ENCODE results near the gene KISS1.

KISS1 gene

DNA sequence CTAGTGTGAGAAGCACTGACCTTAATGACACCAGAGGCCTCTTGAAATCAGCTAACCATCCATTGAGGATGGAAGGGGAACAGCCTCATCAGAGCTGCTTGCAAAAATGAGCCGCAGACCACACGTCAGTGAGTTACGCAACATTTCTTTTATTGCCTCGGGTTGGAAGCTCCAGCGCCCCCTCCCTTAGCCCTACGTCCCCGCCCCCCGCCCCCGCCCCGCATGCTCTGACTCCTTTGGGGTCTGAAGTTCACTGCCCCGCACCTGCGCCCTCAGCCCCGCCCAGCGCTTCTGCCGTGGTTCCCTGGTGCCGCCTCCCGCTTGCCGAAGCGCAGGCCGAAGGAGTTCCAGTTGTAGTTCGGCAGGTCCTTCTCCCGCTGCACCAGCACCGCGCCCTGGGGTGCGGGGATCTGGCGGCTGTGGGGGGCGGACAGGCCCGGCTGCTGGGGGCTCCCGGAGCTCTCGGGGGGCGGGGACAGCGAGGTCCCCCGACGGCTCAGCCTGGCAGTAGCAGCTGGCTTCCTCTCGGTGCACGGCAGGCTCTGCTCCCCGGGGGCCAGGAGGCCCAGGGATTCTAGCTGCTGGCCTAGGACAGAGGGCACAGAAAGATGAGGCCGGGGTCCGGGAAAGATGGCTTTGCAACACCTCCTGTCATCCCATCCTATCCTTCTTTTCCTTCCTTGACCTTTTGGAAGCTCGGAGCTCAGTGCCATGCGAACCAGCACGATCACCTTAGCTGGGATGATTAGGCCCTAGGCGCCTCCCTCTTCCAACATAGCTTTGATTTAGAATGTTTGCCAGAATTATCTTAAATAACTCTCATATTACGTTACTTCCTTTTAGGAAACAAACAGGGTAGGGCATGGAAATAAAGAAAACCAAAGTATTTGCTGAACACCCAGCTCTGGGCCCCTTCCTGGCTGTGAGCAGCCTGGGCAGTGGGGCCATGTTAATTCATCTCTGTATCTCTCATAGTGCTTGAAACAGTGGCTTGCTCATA is 5.8 kb downstream of the KISS1 start:
- peak in 1 of 2 donors; percentile 28 for DNase-seq

DNA sequence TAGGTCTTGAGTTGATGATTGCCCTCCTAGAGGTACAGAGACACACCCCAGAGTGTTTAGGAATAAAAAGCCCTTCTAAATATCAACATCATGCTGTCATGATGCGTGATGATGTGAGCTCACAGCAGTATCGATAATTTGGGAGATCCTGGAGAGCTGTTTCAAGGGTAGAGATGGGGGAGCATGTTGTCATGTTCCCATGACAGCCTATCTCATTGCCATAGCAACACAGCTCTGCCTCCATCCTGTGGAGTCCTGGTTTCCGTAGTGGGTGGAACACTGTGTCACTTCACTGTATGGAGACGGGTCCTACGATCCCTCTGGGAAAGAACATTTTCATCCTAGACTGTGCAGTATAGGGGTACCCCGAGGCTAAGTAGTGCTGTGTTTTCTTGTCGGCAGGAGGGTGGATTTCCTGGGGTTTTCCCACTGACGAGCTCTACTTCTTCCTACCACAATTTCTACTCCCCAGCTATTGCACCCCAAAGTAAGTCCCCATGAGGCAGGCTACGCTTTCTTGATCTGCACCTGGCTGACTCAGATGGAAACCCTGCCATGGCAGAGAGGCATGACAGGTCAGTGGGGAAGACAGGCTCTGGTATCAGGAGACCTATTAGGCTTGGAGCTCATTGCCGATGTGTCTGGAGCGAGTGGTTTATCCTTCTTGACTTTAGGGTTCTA is 7.2 kb downstream of the KISS1 start:
- DNase-seq = no peak

DNA sequence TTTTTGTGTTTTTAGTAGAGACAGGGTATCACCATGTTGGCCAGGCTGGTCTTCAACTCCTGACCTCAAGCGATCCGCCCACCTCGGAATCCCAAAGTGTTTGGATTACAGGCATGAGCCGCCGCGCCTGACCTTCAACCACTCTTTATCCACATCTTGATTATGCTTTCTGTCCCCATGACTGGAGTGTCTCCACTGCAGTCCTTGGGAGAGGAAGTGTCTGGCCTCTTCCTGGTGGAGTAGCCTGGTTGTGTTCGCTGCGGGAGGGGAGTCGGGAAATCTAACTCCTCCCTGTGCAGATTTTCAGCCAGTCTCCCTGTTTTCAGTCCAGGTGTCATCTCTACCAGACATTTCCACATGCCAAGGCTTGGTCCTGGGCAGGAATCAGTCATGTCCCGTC is 9.7 kb downstream of the KISS1 start:
- no peak for DNase-seq

DNA sequence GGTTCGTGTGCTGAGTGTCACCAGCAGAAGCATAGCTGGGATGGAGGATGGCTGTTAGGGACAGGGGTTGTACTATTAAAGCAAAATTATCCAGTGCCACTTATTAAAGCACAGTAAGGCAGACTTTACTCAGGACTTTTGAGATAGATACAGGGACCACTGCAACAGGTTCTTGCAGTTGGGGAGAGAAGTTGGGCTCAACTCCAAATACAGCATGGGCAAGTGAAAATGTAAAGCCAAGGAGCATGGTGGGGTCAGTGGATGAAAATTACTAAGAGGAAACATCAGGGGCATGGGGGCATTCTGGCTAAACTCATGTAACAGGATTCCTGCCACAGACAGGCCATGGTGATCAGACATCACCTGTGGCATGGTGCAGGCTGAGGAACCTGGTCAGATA is 15.2 kb downstream of the KISS1 start:
- no peak for DNase-seq

DNA sequence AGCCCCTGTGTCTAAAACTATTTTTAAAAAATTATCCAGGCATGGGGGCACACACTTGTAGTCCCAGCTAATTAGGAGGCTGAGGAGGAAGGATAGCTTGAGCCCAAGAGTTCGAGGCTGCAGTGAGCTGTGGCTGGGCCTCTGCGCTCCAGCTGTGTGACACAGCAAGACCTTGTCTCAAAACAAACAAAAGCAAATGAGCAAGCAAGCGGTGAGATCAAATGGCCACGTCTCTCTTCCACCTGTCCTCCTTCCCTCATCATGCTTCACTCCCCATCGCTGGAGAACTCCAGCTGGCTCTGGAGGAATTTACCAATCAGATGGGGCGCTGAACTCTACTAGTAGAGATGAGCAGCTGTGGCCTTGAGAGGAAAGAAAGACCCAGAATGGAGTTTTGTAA is 16.2 kb downstream of the KISS1 start:
- DNase-seq = no peak

DNA sequence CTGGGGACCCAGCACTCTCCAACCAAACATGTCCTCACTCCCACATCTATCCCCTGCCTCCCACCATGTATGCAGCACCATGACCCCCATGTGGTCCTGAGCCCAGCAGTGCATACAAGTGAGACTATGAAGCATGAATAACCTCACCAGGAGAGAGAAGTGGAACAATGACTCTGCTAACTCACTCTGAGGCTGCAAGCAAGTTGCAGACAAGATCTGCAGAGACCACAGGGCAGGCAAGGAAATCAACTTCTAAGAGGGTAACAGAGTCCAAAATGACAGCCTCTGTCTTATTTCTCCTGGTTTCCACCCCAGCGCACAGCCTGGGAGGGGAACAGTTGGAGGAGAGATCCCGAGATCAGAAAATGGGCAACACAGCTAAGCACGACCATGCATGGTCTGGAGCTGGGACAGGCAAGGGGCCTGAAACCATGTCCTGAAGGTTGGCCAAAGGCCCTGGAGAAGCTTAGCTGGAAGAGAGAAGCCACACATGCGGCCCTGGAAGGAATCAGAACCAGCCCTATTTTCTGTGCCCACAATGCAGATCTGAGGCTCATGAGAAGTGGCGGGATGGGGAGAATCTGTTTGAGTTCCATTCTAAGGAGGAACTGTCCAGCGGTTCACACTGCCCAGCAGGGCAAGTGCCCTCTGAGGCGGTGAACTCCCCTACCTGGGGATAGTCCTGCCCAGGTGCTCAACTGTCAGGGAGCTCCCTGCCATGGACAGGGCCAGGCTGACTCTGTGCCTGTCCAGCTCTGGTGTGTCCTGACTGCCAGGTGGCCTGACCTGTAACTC is 17.6 kb downstream of the KISS1 start:
- DNase-seq = no peak

DNA sequence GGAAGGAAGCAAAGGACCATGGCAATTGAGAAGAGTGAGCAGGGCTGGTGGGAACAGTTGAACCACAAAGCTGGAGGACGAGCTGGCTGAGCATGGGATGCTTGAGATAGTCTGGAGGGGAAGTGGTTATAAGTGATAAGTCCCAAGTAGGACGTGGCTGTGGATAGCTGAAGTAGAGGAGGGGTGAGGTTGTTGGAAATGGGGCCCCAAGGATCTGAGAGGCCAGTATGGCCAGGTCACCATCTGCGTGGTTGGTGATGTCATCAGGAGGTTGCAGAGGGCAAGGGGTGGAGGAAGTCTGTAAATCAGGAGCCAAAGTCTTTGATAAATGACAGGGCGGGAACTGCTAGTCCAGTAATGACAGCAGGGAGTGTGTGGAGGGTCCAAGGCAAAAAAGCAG is 19.2 kb downstream of the KISS1 start:
- no peak for DNase-seq

DNA sequence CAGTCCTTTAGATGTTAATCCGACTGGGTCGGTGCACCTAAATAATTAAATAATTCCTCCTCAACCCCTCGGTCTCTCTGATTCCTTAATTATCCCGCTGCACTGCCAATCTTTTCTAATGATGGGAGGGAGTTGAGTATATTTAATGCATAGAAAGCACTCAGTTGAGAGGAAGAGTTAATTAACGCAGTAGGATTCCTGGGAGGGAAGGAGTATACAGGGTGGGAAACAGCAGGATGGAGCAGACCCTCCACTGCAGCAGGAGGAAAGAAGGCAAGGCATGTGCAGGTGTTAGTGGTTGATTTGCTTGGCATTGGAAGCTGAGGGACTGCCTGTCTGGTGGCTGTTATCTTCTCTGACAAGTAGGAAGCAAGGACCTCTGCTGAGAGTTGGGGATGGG is 20.2 kb downstream of the KISS1 start:
- no peak for DNase-seq

DNA sequence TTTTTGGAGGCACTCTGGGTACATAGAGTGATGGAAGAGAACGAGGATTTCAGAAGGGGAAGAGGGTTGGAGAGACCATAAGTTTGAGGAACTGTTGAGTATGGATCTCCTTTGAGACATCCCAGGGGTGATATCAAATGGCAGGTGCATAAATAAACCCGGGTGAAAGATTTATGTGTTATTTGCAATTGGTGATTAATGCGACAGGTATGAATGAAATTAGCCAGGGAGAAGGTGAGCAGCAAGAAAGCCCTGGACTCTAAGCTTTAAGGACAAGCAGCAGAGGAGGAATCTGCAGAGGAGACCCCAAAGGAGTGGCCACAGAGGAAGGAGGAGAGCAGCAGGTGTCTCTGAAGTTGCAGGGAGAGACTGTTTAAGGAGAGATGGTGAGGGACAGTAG is 21.3 kb downstream of the KISS1 start:
- no peak for DNase-seq

DNA sequence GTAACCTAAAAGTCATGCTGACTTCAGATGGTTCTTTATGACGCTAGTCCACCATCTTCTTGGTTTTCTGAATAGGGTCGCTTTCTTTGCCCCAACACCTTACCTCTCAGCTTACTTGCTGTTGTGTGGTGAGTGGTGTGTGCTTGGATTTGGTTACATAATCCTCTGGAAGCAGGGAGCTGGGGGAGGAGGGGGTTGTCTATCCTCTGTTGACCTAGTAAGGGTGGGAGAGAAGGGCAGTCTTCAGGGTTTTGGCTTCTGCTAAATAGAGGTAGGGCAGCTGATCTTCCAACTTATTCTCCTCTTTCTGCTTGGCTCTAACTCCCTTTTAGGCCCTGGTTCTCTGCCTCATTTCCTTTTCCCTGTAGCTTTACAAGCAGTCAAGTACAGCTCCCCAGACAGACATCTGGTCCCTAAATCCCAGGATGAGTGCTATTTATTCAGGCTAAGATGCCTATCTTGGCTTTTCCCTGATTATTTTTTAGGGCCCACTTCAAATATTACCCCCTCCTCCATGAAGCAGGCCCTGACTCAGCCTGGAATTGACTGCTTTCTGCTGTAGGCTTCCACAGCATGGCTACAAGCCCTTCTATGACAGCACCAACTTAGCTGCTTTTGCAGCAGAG is 23.8 kb downstream of the KISS1 start:
- no peak for DNase-seq

DNA sequence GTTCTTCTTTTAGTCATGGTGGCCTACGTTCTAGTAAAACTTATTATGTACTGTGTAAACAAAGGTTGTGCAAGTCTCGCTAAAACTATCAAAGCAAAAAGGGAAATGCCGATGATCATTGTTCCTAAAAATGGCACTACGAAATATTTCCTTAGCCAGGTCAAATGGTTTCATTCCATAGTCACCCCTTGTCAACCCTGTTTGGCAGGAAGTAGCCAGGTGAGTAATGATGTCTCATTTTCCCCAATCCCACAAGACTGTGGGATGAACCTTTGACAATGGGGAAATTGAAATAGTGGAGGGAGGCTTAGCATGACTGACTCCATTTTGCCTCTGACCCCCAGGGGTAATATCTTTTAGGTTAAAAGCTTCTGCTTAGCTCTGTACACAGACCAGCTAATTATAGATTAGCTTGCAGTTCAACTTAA is 24.5 kb downstream of the KISS1 start:
- no peak for DNase-seq

DNA sequence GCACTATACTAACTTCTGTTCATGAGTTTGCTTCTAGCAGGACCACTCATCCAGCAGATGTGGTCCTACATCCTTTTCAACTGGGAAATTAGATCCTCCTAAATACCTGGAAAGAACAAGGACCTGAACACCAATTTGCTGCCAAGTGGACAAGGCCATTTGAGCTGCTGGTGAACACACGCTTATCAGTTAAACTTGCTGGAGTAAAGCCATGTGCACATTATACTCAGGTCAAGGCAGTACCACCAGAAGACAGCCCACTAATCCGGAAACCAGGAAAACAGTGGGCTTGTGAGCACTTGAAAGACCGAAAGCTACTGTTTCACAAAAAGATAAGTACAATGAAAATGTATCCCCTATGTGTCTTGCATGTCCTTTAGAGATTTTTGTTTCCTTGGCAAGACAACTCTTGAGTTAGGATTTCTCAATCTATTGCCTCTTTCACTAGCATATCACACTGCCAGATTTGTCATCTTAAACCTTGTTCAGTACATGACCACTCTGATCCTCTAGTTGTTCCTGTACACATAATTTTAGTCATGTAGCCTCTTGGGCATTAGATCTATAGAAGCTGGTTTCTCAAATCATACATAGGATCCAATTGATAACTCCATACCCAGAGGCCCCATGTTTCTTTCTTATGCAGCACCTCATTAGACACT is 25.7 kb downstream of the KISS1 start:
- DNase-seq = no peak

DNA sequence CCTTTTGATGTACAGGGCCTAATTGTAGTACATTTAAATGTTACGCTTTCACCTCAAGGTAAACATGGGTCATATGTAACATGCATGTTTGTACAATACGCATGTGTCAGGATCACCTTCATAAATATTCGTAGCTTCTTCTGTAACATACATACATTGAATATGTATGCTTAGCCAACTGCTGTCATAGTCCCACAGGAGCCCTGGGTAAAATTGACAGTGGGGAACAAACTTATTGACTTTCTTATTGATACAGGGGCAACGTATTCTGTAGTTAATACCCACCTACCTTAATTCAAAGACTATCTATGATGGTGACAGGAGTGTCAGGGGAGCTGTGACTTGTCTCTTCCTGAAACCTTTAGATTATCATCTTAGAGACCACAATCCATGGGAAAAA is 26.4 kb downstream of the KISS1 start:
- DNase-seq = no peak

DNA sequence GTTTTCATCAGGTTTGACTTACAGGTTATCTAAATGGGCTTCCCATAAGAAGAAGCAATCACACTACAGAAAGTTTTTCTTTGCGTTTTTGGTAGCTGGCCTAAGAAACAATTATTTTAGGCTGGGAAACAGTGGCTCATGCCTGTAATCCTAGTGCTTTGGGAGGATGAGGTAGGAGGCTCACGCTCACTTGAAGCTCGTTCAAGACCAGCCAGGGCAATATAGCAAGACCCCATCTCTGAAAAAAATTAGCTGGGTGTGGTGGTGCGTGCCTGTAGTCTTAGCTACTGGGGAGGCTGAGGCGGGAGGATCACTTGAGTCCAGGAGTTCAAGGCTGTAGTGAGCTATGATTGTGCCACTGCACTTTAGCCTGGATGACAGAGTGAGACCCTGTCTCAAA is 28.6 kb downstream of the KISS1 start:
- DNase-seq = no peak

DNA sequence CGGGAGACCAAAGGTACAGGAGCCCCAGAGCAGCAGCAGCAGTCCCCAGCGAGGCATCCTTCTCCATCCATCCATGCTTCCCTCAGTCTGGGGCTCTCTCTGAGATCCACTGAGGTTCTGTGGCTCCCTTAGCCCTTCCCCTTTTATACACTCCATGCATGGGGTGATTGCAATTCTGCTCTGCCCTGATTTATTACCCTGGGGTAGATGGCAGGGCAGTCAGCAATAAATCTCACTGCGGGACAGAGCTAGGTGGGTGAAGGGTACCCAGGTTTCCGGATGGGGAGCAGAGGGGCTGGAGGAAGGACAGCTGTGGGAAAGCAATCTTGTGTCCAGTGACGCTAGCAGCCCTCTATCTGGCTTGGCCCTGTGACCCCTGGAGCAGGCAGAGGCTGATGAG is 30.1 kb downstream of the KISS1 start, which contains the start of gene REN:
Gene REN (minus strand): TSS at position 119 of the 400 bp plus-strand sequence. CDS start 44 bp downstream, at position 75.
- DNase-seq = no peak

DNA sequence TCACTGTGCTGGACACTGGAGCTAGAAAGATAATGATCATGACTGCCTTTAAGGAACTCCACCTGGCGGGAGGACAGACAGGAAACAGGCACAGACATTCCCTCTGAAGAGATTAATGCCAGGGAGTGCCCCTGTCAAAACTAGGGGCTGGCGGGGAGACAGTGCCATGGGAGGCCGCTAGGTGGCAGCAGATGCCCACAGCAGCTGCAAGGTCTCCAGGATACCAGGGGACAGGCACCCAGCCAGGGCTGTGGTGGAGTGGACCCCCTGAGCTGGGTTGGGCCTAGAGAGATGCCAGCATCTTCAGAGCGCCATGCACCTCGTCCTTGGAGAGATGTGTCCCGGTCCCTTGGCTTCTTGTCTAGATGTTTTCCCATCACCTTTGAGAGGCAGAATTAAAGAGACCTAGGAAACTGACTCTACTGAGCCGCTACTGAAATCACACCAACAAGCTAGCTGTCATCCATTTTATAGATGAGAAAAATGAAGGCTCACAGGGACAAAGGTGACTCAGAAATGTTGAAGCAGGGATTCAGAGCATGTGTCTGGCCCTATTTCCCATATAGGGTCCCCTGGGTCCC is 33.7 kb downstream of the KISS1 start:
- peak; percentile 68 to 80 for DNase-seq

DNA sequence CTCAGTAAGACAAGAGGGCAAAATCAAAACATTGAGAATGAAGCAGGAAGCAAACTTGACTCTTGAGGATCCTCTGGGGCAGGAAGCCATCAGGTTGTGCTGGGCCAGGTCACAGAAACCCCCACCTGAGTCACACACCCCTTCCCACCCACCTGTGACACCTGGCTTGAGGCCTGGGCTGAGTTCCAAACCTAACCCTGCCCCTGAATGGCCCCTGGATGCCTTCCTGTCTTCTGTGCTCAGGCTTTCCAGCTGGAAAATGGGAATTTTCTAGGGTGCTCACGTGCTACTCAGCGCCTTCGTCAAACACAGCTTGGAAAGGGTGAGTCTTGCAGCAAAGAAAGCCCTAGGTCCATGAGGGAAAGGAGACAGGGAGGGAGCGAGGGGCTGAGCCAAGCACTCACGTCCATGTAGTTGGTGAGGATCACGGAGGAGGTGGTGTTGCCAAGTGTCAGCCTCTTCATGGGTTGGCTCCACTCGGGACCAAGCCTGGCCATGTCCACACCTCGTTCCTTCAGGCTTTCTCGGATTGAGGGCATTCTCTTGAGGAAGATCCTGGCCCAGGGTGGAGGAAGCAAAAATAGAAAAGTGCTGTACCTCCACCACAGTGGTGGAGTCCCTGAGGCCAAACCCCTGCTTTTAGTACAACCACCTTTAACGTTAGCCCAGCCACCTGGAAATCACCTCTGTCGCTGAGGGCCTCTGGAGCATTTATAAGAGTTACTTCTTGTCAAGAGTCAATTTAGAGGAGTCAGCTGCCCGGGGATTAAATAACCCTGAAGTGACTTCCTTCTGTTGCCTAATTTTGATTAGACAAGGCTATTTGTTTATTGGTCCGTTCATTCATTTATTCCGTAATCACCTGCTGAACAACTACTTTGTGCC is 34.4 kb downstream of the KISS1 start:
- DNase-seq = no peak

DNA sequence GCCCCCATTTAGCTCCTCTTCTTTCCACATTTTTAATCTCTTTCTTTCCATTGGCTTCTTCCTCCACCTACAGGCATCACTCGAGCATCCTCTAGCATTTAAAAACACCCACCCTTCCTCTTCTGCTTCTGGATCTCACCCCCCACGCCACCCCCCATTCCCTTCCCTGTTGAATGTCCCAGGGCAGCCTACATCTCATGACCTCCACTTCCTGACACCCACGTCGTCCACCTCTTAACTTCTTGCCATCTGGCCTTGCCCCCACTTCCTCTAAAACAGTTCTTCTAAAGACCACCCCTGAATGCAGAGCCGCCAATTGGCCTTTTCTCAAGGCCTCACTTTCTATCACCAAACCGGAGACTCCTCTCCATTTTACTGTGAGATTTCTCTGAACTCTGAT is 38.3 kb downstream of the KISS1 start:
- DNase-seq = no peak

DNA sequence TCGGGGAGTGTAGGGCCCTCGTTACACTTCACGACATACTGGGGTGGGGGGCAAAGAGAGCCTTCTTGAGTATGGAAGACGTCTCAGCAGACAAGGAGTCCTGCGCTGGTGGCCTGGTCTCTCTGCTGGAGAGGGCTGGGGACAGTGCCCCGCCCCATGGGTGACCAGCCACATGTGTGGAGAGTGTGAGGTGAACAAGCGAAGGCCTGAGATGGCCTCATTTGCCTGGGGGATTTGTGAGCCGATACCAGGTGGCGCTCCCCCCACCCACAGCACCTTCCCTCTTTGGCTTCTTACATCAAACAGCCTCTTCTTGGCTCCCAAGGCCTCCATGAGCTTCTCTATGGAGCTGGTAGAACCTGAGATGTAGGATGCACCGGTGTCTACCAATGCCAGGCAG is 40.4 kb downstream of the KISS1 start:
- DNase-seq = no peak

DNA sequence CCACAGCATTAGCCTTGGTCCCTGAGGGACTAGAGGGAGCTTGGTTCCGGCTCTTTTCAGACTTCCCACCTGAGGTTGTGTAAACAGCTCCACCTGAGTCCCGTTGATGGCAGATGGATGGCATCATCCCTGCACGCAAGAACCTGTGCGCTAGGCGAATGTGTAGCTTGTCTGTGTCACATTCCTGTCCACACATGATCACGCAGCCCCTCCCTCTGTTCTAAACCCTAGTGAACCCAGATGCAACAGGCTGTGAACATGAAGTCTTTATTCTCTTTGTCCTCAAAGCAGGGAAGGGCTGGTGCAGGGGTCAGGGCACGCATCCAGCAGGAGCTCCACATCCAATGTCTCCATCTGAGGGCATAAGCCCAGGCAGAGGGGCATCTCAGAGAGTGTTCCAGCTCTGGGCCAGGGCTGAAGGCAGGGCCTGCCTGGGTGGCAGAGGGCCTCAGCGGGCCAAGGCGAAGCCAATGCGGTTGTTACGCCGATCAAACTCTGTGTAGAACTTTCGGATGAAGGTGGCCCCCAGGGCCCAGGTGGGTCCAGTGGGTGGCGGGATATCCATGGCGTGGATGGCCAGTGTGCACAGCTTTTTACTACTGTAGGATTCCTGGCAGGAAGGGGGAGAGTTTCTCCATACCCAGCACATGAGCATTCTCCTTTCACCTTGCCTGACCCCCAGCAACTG is 41.6 kb downstream of the KISS1 start:
- no peak for DNase-seq

Data from CD4-positive, alpha-beta T cell treated with Interferon alpha-2 for 1 hour (primary cell).